HepG2 (cell line): ENCODE data around the gene VPS52. TPM values are rescaled to one million over a fixed set of nuclear protein-coding genes. Genes with fewer than 3 reads are reported as not detected.
A peak's percentile ranks its signal among the peaks of the same experiment; 100 is the strongest.

ENCODE experiments used
- AHR ChIP-seq: IDR thresholded peaks from 2 replicates; pipeline ENCODE4 v1.6.1; 2018; ENCODE audit warnings: missing genetic modification reagents, missing compliant biosample characterization
- E2F5 ChIP-seq: sonication (generic); formaldehyde crosslinking; conservative IDR thresholded peaks from 2 replicates; pipeline ENCODE4 v1.4.0; 2020; ENCODE audit warnings: missing genetic modification reagents
- GABPB1 ChIP-seq: IDR thresholded peaks from 2 replicates; pipeline ENCODE4 v1.6.1; 2016; ENCODE audit warnings: mild to moderate bottlenecking, missing genetic modification reagents, moderate library complexity, missing compliant biosample characterization
- HNRNPK ChIP-seq: fragments of 200-400 bp; formaldehyde crosslinking; IDR thresholded peaks from 2 replicates; pipeline ENCODE4 v1.6.1; 2018; ENCODE audit warnings: low read length, low read depth, moderate library complexity, mild to moderate bottlenecking; ENCODE audit not compliant: poor library complexity, severe bottlenecking
- KDM2A ChIP-seq: sonication (generic); formaldehyde crosslinking; IDR thresholded peaks from 2 replicates; pipeline ENCODE4 v1.4.0; 2020; ENCODE audit warnings: low read depth, missing genetic modification reagents, borderline replicate concordance
- MEIS1 ChIP-seq: sonication (generic); formaldehyde crosslinking; IDR thresholded peaks from 2 replicates; pipeline ENCODE4 v1.9.0; 2021; ENCODE audit warnings: mild to moderate bottlenecking, missing genetic modification reagents, moderate library complexity, borderline replicate concordance
- MYNN ChIP-seq: sonication (generic); formaldehyde crosslinking; IDR thresholded peaks from 2 replicates; pipeline ENCODE4 v1.4.0; 2020; ENCODE audit warnings: mild to moderate bottlenecking, low read depth, missing genetic modification reagents
- NFYC ChIP-seq: IDR thresholded peaks from 2 replicates; pipeline ENCODE4 v1.6.1; 2016; ENCODE audit warnings: missing genetic modification reagents, missing compliant biosample characterization
- PHF5A ChIP-seq: IDR thresholded peaks from one replicate; pipeline ENCODE4 v1.6.1; 2018; ENCODE audit warnings: low read depth, missing genetic modification reagents; ENCODE audit not compliant: unreplicated experiment
- RFXAP ChIP-seq: sonication (generic); formaldehyde crosslinking; IDR thresholded peaks from 2 replicates; pipeline ENCODE4 v1.4.0; 2020; ENCODE audit warnings: missing genetic modification reagents, borderline replicate concordance
- SIX1 ChIP-seq: sonication (generic); formaldehyde crosslinking; IDR thresholded peaks from 2 replicates; pipeline ENCODE4 v1.4.0; 2020; ENCODE audit warnings: missing genetic modification reagents, borderline replicate concordance
- SMAD1 ChIP-seq: sonication (generic); formaldehyde crosslinking; IDR thresholded peaks from 2 replicates; pipeline ENCODE4 v1.4.0; 2020; ENCODE audit warnings: missing genetic modification reagents, low read depth, mild to moderate bottlenecking, borderline replicate concordance
- SUZ12 ChIP-seq: fragments of 150-350 bp; IDR thresholded peaks from 2 replicates; pipeline ENCODE4 v1.6.1; 2014; ENCODE audit warnings: low read depth, low read length
- U2AF1 ChIP-seq: fragments of 200-400 bp; formaldehyde crosslinking; optimal IDR thresholded peaks from 2 replicates; pipeline ENCODE3; 2017; ENCODE audit warnings: mild to moderate bottlenecking, low read depth, low read length
- ZBTB21 ChIP-seq: sonication (generic); formaldehyde crosslinking; IDR thresholded peaks from 2 replicates; pipeline ENCODE4 v1.4.0; 2020; ENCODE audit warnings: missing genetic modification reagents
- ZBTB37 ChIP-seq: sonication (generic); formaldehyde crosslinking; IDR thresholded peaks from 2 replicates; pipeline ENCODE4 v1.4.0; 2020; ENCODE audit warnings: mild to moderate bottlenecking, missing genetic modification reagents
- ZFX ChIP-seq: sonication (generic); formaldehyde crosslinking; IDR thresholded peaks from 2 replicates; pipeline ENCODE4 v1.4.0; 2020; ENCODE audit warnings: mild to moderate bottlenecking, low read depth, missing genetic modification reagents, moderate library complexity
- ZNF615 ChIP-seq: sonication (generic); formaldehyde crosslinking; IDR thresholded peaks from 2 replicates; pipeline ENCODE4 v1.5.0; 2020; ENCODE audit warnings: mild to moderate bottlenecking, missing genetic modification reagents, borderline replicate concordance
- ZNF691 ChIP-seq: sonication (generic); formaldehyde crosslinking; IDR thresholded peaks from 2 replicates; pipeline ENCODE4 v1.4.0; 2020; ENCODE audit warnings: missing genetic modification reagents, low read depth, mild to moderate bottlenecking, borderline replicate concordance
- ZNF703 ChIP-seq: sonication (generic); formaldehyde crosslinking; IDR thresholded peaks from 2 replicates; pipeline ENCODE4 v1.5.1; 2020; ENCODE audit warnings: missing genetic modification reagents, mild to moderate bottlenecking, moderate library complexity, borderline replicate concordance
- polyA plus RNA-seq, 8 experiments: library from polyadenylated mRNA; depleted of rRNA in 3 of 8; stranded (reverse) in 7 of 8; unstranded in 1 of 8; fragments of >200 nt; fragmentation: Illumina TruSeq in 4 of 8; extraction: Trizol in 4 of 8; gene quantifications; 2 replicates each; pipeline versions ENCODE4 v1.2.1 to v1.2.3, GENCODE V29; 2011 to 2016; ENCODE audit warnings: low read depth in 4 of 8, missing spikeins in 1 of 8, mixed read lengths in 1 of 8; ENCODE audit not compliant: insufficient read depth in 1 of 8
- total RNA-seq, 5 experiments: library from RNA; depleted of rRNA; stranded (reverse); fragments of >200 nt; fragmentation: Illumina TruSeq; extraction: Trizol; gene quantifications; 2 replicates each; pipeline ENCODE4 v1.2.3, GENCODE V29; 2016; ENCODE audit warnings: low read depth in 1 of 5
- TF ChIP-seq, protein P1 (sequence below): sonication (generic); formaldehyde crosslinking; IDR thresholded peaks from 2 replicates; pipeline ENCODE4 v1.8.0; 2022; ENCODE audit warnings: missing genetic modification reagents, mild to moderate bottlenecking, borderline replicate concordance
- TF ChIP-seq, protein P2 (sequence below): sonication (generic); formaldehyde crosslinking; conservative IDR thresholded peaks from 2 replicates; pipeline ENCODE4 v1.4.0; 2020; ENCODE audit warnings: missing genetic modification reagents

VPS52 gene
- total and polyA plus RNA-seq, 2 of the 13 experiments (the other 11 are each of a cell fraction or from before 2014, with no cell fraction given): 48.9 to 85.5 TPM

DNA sequence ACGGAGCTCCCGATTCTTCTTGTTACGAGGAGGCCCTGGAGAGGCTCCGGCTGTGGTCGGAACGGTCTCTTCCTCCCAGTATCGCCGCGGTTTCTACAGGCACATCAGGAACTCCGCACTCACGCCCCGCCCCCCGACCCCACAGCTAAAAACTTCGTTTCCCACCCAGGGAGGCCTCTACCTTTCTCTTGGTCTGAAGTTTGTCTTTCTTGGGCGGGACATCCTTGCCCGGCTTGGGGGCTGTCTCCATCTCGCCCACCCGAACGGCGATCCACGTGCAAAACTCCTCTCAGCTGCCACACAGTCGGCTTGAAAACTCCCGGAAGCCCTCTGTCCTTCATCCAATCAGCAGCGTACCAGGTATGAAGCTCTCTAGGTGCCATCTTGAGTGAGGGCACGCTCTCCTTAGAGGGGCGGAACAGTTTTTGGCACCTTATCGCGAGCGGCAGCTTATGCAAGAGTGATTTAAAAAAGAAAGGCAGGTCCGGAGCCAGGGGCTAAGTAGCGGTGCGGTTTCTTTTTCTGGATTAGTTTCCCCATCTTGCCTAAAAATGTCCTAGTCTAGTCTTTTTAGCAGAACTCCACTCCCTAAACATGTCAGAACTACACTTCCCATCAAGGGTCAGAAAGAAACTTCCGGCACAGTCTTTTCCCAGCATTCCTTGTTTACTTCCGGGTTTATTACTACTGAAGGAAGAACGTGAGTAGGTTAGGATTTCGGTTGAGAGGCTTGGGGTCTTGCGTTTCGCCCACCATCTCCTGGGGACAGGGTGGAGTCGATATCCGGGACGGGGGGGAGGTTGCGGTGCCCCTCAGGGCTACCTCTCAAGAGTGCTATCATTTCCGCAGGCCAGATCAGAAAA is 17.5 kb upstream of the VPS52 start, which contains the start of the genes PFDN6 and WDR46 (continued):
- peak; percentile 4 for TF ChIP-seq U2AF1
- TF ChIP-seq RFXAP (CRISPR knock-in tag): 0 out of 2 replicates have a peak, but pooled peaks have one; percentile 25
- TF ChIP-seq ZBTB21 (CRISPR knock-in tag): no peak
- TF ChIP-seq SUZ12: peak; percentile 83
- peak; percentile 90 for TF ChIP-seq NFYC
- no peak for TF ChIP-seq HNRNPK
- TF ChIP-seq PHF5A: peak; percentile 20
- TF ChIP-seq, protein P1, sequence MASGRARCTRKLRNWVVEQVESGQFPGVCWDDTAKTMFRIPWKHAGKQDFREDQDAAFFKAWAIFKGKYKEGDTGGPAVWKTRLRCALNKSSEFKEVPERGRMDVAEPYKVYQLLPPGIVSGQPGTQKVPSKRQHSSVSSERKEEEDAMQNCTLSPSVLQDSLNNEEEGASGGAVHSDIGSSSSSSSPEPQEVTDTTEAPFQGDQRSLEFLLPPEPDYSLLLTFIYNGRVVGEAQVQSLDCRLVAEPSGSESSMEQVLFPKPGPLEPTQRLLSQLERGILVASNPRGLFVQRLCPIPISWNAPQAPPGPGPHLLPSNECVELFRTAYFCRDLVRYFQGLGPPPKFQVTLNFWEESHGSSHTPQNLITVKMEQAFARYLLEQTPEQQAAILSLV (CRISPR knock-in tag): 0 out of 2 replicates have a peak, but pooled peaks have one; percentile 36
- TF ChIP-seq SMAD1 (CRISPR knock-in tag): no peak
- peak; percentile 51; the same call in 1 of the 2 replicates for TF ChIP-seq ZFX (CRISPR knock-in tag)
- peak; percentile 54; the same call in 1 of the 2 replicates for TF ChIP-seq KDM2A
- TF ChIP-seq ZBTB37 (CRISPR knock-in tag): no peak
- TF ChIP-seq, protein P2, sequence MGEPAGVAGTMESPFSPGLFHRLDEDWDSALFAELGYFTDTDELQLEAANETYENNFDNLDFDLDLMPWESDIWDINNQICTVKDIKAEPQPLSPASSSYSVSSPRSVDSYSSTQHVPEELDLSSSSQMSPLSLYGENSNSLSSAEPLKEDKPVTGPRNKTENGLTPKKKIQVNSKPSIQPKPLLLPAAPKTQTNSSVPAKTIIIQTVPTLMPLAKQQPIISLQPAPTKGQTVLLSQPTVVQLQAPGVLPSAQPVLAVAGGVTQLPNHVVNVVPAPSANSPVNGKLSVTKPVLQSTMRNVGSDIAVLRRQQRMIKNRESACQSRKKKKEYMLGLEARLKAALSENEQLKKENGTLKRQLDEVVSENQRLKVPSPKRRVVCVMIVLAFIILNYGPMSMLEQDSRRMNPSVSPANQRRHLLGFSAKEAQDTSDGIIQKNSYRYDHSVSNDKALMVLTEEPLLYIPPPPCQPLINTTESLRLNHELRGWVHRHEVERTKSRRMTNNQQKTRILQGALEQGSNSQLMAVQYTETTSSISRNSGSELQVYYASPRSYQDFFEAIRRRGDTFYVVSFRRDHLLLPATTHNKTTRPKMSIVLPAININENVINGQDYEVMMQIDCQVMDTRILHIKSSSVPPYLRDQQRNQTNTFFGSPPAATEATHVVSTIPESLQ (CRISPR knock-in tag): no peak; the same call in 1 of the 2 replicates
- 0 out of 2 replicates have a peak, but pooled peaks have one; percentile 17 for TF ChIP-seq E2F5 (CRISPR knock-in tag)
- TF ChIP-seq ZNF615 (CRISPR knock-in tag): 0 out of 2 replicates have a peak, but pooled peaks have one; percentile 59
- peak; percentile 20; the same call in 1 of the 2 replicates for TF ChIP-seq AHR (CRISPR knock-in tag)
- TF ChIP-seq ZNF703 (CRISPR knock-in tag): no peak
- TF ChIP-seq SIX1 (CRISPR knock-in tag): no peak
- TF ChIP-seq ZNF691 (CRISPR knock-in tag): peak; percentile 66; the same call in 1 of the 2 replicates
- peak; percentile 96 for TF ChIP-seq GABPB1 (CRISPR knock-in tag)
- TF ChIP-seq MEIS1 (CRISPR knock-in tag): 0 out of 2 replicates have a peak, but pooled peaks have one; percentile 64
- TF ChIP-seq MYNN (CRISPR knock-in tag): no peak
